ENCODE results near the gene GNG4.

- TF ChIP-seq SP1 (IDR thresholded peaks at IDR 0.05), result no peak
- TF ChIP-seq TARDBP (IDR thresholded peaks at IDR 0.05), result no peak; the same call in 1 of the 2 replicates
- TF ChIP-seq ARNT (IDR thresholded peaks at IDR 0.05), result no peak
- no peak for TF ChIP-seq FOXA1 (IDR thresholded peaks at IDR 0.05)
- TF ChIP-seq FOXK2 (IDR thresholded peaks at IDR 0.05), result no peak
- no peak for TF ChIP-seq L3MBTL2 (conservative IDR thresholded peaks at IDR 0.05)
These were observed 623 bp downstream of the GNG4 start for GRCh38 chr1:235648954-235649367.
